ENCODE data around the gene IL17B. TPM values are rescaled to one million over a fixed set of nuclear protein-coding genes. Genes with fewer than 3 reads are reported as not detected.
A peak's percentile ranks its signal among the peaks of the same experiment; 100 is the strongest.

IL17B gene
- total and polyA plus RNA-seq, 9 of the 15 experiments (the other 6 are each of a cell fraction or from before 2014, with no cell fraction given): 0.28 to 2.6 (median 0.53) TPM; not detected in 2

GRCh38 chr5:149381986-149382338 is 2.9 kb upstream of the IL17B start (continued):
- TF ChIP-seq SP2 (IDR thresholded peaks at IDR 0.05; ENCODE audit: extremely low read depth, low read depth, low read length, poor library complexity, severe bottlenecking): no peak
- no peak for TF ChIP-seq IRF1 (CRISPR knock-in tag; IDR thresholded peaks at IDR 0.05; ENCODE audit: borderline replicate concordance)
- no peak for TF ChIP-seq FOXJ3 (CRISPR knock-in tag; IDR thresholded peaks at IDR 0.05)
- no peak for TF ChIP-seq BMI1 (IDR thresholded peaks at IDR 0.05; ENCODE audit: low read length)
- no peak for TF ChIP-seq PTBP1 (IDR thresholded peaks at IDR 0.05; ENCODE audit: low read depth, low read length)
- TF ChIP-seq HDGF (IDR thresholded peaks at IDR 0.05): peak; percentile 70; the same call in 1 of the 2 replicates
- no peak for TF ChIP-seq THRB (CRISPR knock-in tag; conservative IDR thresholded peaks at IDR 0.05)
- TF ChIP-seq GTF2A2 (tag; IDR thresholded peaks at IDR 0.05): no peak
- no peak for TF ChIP-seq EHMT2 (IDR thresholded peaks at IDR 0.05)
- TF ChIP-seq, protein P1, sequence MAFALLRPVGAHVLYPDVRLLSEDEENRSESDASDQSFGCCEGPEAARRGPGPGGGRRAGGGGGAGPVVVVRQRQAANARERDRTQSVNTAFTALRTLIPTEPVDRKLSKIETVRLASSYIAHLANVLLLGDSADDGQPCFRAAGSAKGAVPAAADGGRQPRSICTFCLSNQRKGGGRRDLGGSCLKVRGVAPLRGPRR (CRISPR knock-in tag; IDR thresholded peaks at IDR 0.05): no peak
- no peak for TF ChIP-seq MXI1 (IDR thresholded peaks at IDR 0.05; ENCODE audit: low read depth, low read length)
- TF ChIP-seq C11orf30 (IDR thresholded peaks at IDR 0.05; ENCODE audit: low read depth): no peak
- TF ChIP-seq, protein P2, sequence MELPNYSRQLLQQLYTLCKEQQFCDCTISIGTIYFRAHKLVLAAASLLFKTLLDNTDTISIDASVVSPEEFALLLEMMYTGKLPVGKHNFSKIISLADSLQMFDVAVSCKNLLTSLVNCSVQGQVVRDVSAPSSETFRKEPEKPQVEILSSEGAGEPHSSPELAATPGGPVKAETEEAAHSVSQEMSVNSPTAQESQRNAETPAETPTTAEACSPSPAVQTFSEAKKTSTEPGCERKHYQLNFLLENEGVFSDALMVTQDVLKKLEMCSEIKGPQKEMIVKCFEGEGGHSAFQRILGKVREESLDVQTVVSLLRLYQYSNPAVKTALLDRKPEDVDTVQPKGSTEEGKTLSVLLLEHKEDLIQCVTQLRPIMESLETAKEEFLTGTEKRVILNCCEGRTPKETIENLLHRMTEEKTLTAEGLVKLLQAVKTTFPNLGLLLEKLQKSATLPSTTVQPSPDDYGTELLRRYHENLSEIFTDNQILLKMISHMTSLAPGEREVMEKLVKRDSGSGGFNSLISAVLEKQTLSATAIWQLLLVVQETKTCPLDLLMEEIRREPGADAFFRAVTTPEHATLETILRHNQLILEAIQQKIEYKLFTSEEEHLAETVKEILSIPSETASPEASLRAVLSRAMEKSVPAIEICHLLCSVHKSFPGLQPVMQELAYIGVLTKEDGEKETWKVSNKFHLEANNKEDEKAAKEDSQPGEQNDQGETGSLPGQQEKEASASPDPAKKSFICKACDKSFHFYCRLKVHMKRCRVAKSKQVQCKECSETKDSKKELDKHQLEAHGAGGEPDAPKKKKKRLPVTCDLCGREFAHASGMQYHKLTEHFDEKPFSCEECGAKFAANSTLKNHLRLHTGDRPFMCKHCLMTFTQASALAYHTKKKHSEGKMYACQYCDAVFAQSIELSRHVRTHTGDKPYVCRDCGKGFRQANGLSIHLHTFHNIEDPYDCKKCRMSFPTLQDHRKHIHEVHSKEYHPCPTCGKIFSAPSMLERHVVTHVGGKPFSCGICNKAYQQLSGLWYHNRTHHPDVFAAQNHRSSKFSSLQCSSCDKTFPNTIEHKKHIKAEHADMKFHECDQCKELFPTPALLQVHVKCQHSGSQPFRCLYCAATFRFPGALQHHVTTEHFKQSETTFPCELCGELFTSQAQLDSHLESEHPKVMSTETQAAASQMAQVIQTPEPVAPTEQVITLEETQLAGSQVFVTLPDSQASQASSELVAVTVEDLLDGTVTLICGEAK (IDR thresholded peaks at IDR 0.05): no peak
- TF ChIP-seq, protein P2 (CRISPR knock-in tag; IDR thresholded peaks at IDR 0.05): no peak
- TF ChIP-seq RHOXF2B (CRISPR knock-in tag; conservative IDR thresholded peaks at IDR 0.05): no peak
- no peak for TF ChIP-seq TBL1XR1 (IDR thresholded peaks at IDR 0.05; ENCODE audit: low read length in 2 of 2)
- no peak for TF ChIP-seq RBM17 (IDR thresholded peaks at IDR 0.05; ENCODE audit: borderline replicate concordance, low read depth, low read length)
- no peak for TF ChIP-seq BHLHE40 (IDR thresholded peaks at IDR 0.05; ENCODE audit: low read length)
- no peak for TF ChIP-seq CREBBP (IDR thresholded peaks at IDR 0.05; ENCODE audit: low read depth, low read length)
- peak; percentile 75 for TF ChIP-seq STAG1 (CRISPR knock-in tag; IDR thresholded peaks at IDR 0.05; ENCODE audit: borderline replicate concordance)

Measured in K562 (cell line).